ENCODE data around the gene AMOT.

- TF ChIP-seq POLR2A (IDR thresholded peaks at IDR 0.05; ENCODE audit: low read depth, low read length), result no peak
- no peak for TF ChIP-seq TCF7 (IDR thresholded peaks at IDR 0.05; ENCODE audit: borderline replicate concordance)
- TF ChIP-seq CTCF (IDR thresholded peaks at IDR 0.05 in 2 of 3, conservative IDR thresholded peaks at IDR 0.05 in 1 of 3; ENCODE audit: control insufficient read depth in 2 of 3, extremely low read depth in 1 of 3, insufficient read depth in 1 of 3, low read depth in 3 of 3, low read length in 3 of 3), result no peak
- TF ChIP-seq, protein P1, sequence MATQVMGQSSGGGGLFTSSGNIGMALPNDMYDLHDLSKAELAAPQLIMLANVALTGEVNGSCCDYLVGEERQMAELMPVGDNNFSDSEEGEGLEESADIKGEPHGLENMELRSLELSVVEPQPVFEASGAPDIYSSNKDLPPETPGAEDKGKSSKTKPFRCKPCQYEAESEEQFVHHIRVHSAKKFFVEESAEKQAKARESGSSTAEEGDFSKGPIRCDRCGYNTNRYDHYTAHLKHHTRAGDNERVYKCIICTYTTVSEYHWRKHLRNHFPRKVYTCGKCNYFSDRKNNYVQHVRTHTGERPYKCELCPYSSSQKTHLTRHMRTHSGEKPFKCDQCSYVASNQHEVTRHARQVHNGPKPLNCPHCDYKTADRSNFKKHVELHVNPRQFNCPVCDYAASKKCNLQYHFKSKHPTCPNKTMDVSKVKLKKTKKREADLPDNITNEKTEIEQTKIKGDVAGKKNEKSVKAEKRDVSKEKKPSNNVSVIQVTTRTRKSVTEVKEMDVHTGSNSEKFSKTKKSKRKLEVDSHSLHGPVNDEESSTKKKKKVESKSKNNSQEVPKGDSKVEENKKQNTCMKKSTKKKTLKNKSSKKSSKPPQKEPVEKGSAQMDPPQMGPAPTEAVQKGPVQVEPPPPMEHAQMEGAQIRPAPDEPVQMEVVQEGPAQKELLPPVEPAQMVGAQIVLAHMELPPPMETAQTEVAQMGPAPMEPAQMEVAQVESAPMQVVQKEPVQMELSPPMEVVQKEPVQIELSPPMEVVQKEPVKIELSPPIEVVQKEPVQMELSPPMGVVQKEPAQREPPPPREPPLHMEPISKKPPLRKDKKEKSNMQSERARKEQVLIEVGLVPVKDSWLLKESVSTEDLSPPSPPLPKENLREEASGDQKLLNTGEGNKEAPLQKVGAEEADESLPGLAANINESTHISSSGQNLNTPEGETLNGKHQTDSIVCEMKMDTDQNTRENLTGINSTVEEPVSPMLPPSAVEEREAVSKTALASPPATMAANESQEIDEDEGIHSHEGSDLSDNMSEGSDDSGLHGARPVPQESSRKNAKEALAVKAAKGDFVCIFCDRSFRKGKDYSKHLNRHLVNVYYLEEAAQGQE (IDR thresholded peaks at IDR 0.05; ENCODE audit: low read depth, low read length), result no peak
- no peak for TF ChIP-seq RBBP5 (conservative IDR thresholded peaks at IDR 0.05)
These were observed 102.1 kb downstream of the AMOT start for GRCh38 chrX:112738347-112739033.
